Measurements from ENCODE around the gene C1QTNF1.

Gene C1QTNF1

DNA sequence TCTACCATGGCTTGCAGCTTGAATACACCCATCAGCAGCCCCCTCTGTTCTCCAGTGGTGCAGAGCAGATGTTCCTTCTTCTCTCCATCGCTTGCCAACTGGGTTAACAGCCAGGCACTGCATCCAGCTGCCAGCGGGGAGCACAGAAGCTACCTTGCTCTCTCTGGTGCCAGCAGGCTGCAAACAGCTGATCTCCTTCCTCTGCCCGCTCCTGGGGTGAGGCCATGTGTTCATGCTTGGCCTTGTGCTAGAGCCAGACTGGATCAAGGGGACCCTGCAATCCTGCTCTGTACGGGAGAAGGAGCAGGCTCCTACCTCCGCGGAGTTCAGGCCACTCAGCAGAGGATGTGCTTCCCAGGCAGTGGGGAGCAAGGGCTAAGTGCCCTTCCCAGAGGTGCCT is 26.6 kb downstream of the C1QTNF1 start:
- in situ Hi-C loops (cut with HindIII; ENCODE audit: low sequenced_read_pairs), result no loop called here

- in situ Hi-C loops (cut with HindIII; ENCODE audit: low sequenced_read_pairs), result no loop called here
Observed at GRCh38 chr17:79051306-79051705, 27.3 kb downstream of the C1QTNF1 start.

DNA sequence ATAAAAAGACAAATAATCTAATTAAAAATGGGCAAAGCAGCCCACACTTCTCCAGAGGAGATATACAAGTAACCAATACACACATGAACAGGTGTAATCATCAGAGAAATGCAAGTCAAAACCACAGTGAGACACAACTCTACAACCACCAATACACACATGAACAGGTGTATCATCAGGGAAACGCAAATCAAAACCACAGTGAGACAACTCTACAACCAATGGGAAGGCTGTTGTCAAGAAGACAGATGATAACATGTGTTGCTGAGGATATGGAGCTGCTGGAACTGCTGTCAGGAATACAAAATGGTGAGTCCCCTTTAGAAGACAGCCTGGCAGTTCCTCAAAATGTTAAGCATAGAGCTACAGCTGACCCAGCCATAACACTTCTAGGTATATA is 28.2 kb downstream of the C1QTNF1 start:
- in situ Hi-C loops (cut with HindIII; ENCODE audit: low sequenced_read_pairs), result no loop called here

- in situ Hi-C loops (cut with HindIII; ENCODE audit: low sequenced_read_pairs), result no loop called here
Observed at GRCh38 chr17:79053251-79053925, 29.4 kb downstream of the C1QTNF1 start.

DNA sequence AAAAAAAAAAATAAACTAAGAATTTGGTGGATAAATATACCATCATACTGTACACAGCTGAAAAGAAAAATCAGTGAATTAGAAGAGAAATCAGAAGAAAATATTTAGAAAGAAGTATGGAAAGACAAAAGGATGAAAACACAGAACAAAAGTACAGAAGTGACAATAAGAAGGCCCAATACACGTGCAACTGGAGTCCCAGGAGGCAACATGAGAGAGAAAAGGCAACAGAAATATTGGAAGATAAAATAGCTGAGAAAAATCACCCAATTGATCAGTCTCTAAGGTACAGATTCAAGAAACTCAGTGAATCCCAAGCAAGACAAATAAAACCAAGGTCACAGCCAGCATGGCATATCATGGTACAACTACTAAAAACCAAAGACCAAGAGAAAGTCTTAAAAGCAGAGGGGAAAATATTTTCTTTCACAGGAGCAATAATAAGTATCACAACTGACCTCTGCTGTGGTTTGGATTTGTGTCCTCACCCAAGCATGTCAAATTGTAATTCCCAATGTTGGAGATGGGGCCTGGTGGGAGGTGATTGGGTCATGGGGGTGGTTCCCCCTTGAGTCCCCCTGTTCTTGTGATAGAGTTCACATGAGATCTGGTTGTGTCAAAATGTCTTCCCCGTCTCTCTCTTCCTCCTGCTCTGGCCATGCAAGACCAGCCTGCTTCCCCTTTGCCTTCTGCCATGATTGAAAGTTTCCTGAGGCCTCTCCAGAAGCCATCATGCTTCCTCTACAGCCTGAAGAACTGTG is 30.4 kb downstream of the C1QTNF1 start:
- in situ Hi-C loops (cut with HindIII; ENCODE audit: low sequenced_read_pairs), result no loop called here

DNA sequence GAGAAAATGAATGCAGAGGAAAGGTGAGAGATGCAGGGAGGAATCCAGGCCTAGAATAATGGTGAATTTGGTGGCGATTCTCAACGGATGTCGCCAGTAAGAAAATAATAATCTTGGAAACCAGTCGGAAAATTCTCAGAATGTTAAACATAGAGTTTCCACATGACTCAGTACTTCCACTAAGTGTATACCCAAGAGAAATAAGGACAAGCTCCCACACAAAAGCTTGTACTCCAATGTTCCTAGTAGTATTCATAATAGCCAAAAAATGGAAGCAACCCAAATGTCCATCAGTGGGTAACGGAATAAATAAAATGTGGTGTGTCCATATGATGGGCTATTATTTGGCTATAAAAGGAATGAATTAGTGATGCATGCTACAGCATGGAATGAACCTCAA is 31.2 kb downstream of the C1QTNF1 start:
- in situ Hi-C loops (cut with HindIII; ENCODE audit: low sequenced_read_pairs), result no loop called here

DNA sequence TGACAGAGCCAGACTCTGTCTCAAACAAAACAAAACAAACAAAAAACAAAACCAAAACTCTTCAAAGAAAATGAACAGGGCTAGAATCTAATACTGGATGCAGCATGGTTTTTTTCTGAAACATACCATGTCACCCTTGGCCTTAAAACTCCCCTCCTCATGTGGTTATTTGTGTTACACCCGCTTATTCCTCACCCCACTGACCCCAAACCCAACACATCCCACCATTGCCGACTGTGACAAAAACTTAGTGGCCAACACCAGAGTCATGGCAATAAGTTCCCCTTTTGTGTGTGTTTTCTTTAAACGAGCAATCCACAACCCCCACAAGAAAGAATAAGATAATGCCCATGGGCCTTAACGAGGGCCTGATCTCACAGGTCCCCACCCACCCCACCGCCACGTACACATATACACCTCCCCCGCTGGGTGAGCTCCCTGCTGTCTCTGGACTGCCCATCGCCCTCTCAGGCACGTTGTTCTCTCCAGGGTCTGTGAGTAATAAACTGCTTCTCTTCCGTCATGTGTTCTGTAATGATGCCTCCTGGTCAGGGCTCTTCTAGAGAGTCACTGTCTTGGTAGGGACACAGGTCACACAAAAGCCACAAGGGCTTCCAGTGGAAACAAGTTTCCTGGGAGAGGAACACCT is 33.9 kb downstream of the C1QTNF1 start:
- in situ Hi-C loops (cut with HindIII; ENCODE audit: low sequenced_read_pairs), result no loop called here

GRCh38 chr17:79062691-79063090 is 38.7 kb downstream of the C1QTNF1 start:
- in situ Hi-C loops (cut with HindIII; ENCODE audit: low sequenced_read_pairs), result no loop called here

GRCh38 chr17:79064026-79064425 is 40.1 kb downstream of the C1QTNF1 start:
- in situ Hi-C loops (cut with HindIII; ENCODE audit: low sequenced_read_pairs), result no loop called here

- in situ Hi-C loops (cut with HindIII; ENCODE audit: low sequenced_read_pairs), result no loop called here
Observed at GRCh38 chr17:79065105-79065670, 41.2 kb downstream of the C1QTNF1 start.

DNA sequence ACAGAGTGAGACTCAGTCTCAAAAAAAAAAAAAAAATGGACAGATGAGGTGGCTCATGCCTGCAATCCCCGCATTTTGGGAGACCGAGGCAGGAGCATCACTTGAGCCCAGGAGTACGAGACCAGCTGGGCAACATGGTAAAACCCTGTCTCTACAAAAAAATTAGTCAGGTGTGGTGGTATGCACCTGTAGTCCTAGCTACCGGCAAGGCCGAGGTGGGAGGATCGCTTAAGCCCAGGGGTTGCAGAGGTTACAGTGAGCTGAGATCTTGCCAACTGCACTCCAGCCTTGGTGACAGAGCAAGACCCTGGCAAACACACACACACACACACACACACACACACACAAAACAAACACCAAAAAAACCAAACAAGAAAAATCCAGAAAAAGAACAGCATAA is 43.0 kb downstream of the C1QTNF1 start:
- in situ Hi-C loops (cut with HindIII; ENCODE audit: low sequenced_read_pairs), result no loop called here

DNA sequence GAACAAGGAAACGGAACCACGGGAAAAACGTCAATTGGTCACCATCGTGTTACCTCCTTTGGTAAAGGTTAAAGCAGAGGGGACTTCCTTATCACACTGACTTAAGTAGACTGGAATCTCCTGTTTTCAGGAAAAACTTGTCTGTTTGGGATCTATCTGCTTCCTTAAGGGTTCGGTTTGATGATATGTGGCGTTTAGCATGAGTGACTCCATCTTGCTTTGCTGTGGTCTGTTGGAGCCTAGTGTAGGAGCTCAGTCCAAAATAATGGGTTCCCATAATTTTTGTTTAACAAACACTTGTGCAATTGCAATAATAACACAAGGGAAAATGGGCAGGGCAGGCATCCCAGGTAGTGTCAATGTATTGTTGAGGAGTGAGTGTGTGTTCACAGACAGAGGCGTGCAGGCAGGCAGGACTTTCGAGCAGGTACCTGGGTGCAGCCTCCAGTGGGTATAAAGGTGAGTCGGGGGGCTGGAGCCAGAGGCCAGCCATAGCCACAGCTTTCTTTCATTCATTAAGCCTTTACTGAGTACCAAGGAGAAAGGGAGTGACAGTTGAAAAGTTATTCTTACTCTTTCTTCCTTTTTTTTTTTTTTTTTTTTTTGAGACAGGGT is 46.4 kb downstream of the C1QTNF1 start:
- in situ Hi-C loops (cut with HindIII; ENCODE audit: low sequenced_read_pairs), result loop anchor here (5.0 kb wide), 1 partner anchor 42 kb away; no protein-coding TSS in a partner anchor

DNA sequence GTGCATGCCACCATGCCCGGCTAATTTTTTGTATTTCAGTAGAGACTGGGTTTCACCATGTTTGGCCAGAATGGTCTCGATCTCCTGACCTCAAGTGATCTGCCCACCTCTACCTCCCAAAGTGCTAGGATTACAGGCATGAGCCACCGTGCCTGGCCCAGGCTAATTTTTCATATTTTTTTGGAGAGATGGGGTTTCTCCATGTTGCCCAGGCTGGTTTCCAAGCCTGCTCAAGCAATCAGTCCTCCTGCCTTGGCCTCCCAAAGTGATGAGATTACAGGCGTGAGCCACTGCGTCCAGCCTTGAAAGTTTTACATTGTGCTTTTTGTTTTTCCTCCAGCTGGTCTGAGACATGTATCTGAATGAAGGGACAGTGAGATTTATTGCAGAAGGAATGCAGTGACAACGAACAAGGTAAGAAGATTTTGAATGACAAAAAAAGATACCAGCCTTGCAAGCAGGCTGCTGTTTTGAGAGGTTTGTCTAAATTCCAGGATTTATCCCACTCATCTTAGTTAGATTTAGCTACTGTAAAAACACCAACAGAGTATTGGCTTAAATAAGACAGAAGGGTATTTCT is 47.3 kb downstream of the C1QTNF1 start:
- in situ Hi-C loops (cut with HindIII; ENCODE audit: low sequenced_read_pairs), result loop anchor here (5.0 kb wide), 1 partner anchor 41 kb away; no protein-coding TSS in a partner anchor

DNA sequence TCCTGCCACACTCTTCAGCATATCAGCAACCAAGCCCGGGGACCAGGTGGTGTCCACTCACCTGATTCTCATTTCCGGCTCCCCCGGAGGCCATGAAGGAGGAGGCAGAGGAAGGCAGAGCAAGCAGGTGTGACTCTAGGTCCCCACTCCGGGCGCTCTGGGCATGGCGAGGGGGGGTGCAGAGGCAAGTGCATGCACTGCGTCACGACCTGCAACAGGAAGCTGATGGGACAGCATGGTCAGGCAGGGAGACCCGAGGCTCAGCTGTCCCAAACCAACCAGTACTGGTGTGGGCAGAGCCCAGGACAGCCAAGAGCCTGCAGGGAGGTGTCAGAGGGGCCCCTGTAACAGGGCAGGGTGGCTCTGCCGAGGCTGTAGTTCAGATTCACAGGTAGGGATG is 48.6 kb downstream of the C1QTNF1 start:
- in situ Hi-C loops (cut with HindIII; ENCODE audit: low sequenced_read_pairs), result loop anchor here (5.0 kb wide), 1 partner anchor 40 kb away; no protein-coding TSS in a partner anchor

GRCh38 chr17:79073016-79073705 is 49.2 kb downstream of the C1QTNF1 start:
- in situ Hi-C loops (cut with HindIII; ENCODE audit: low sequenced_read_pairs), result loop anchor here (5.0 kb wide), 1 partner anchor 39 kb away; no protein-coding TSS in a partner anchor

DNA sequence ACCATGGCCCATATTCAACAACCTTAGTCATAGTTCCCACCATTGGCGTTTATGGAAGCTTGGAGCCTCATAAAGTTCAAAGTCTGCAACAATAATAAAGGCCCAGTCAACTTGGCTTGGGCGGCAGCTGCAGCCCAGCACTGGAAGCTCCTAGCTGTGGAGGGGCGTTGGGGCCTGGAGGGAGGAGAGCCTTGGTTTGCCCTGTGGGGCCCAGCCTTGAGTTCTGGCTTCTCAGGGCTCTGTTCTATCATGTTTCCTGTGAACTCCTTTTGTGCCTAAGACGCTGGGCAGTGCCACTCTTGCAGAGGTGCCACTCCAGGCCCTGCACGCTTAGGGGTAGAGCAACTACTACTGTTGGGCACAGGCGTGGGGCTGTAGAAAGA is 49.7 kb downstream of the C1QTNF1 start:
- in situ Hi-C loops (cut with HindIII; ENCODE audit: low sequenced_read_pairs), result loop anchor here (5.0 kb wide), 1 partner anchor 39 kb away; no protein-coding TSS in a partner anchor

GRCh38 chr17:79074121-79074648 is 50.2 kb downstream of the C1QTNF1 start:
- in situ Hi-C loops (cut with HindIII; ENCODE audit: low sequenced_read_pairs), result loop anchor here (5.0 kb wide), 1 partner anchor 38 kb away; no protein-coding TSS in a partner anchor

GRCh38 chr17:79074649-79075445 is 50.9 kb downstream of the C1QTNF1 start, which contains the start of gene ENGASE:
Gene ENGASE (plus strand): TSS chr17:79074824. CDS start chr17:79074945, 121 bp downstream.
- in situ Hi-C loops (cut with HindIII; ENCODE audit: low sequenced_read_pairs), result loop anchor here (5.0 kb wide), 1 partner anchor 37 kb away; no protein-coding TSS in a partner anchor

DNA sequence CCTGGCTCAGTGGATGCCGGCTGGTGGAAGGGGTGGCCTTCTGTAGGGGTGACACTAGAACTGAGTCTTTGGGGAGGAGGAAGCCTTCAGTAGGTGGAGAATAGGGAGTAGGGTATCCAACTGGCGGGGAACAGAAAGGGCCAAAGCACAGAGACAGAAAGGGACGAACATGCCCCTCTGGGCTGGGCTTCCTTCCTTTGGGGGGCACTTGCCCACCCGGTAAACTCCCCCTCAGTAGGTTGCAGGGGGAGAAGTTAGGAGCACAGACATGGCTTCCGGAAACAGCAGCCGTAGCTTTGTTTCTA is 51.4 kb downstream of the C1QTNF1 start:
- in situ Hi-C loops (cut with HindIII; ENCODE audit: low sequenced_read_pairs), result no loop called here

Measured in endothelial cell of hepatic sinusoid (primary cell).